ENCODE results near the gene ZSCAN22. TPM values are rescaled to one million over a fixed set of nuclear protein-coding genes. Genes with fewer than 3 reads are reported as not detected.

Gene ZSCAN22
- total RNA-seq, 2 experiments from 2014 or later = 4.3 to 5.0 TPM

DNA sequence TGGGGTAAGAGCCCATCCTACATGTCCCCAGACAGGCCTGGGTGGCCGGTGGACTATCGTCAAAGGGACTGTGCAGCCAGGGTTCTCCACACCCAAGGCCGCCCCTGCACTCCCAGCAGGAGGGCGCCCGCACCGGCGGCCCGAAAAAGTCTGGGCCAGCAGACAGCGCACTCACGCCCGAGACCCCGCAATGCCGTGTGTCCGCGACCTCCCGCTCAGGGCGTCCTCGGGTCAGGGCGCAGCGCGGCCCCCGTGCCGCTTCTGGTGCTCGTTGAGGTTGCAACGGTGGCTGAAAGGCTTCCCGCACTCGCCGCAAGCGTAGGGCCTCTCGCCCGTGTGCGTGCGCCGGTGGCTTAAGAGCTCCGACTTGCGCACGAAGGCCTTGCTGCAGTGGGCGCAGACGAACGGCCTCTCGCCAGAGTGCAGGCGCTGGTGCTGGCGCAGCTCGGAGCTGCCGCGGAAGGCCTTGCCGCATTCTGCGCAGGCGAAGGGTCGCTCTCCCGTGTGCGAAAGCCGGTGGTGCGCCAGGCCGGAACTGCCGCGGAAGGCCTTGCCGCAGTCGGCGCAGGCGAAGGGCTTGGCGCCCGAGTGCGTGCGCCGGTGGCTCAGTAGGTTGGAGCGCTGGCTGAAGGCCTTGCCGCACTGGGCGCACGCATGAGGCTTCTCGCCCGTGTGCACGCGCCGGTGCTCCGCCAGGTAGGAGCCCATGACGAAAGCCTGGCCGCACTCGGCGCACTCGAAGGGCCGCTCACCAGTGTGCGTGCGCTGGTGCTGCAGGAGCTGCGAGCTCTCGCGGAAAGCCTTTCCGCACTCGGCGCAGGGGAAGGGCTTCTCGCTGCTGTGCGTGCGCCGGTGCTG is 29.3 kb downstream of the ZSCAN22 start:
- H3K27ac Mint-ChIP-seq = peak overlapping the region; percentile 25
- peaks cover 13% of the 10 kb centered on the region for H3K36me3 Mint-ChIP-seq (ENCODE audit: low read depth)
- DNase-seq = peak; percentile 41
- ChIA-PET POLR2A (interaction anchor here (0.5 to 0.7 kb wide), 2 partner anchors 8 to 58 kb away, joined by 3 read pairs; no protein-coding TSS in a partner anchor), CTCF (interaction anchor here (1.1 to 1.2 kb wide), 2 partner anchors 17 to 164 kb away, joined by 3 read pairs; partner anchors contain the start of gene ZBTB45)
- H3K4me1 Mint-ChIP-seq = peaks cover 22% of the 10 kb centered on the region
- H3K9me3 Mint-ChIP-seq = no peaks in the 10 kb centered on the region
- peak overlapping the region; percentile 32 for H3K4me3 Mint-ChIP-seq
- H3K27me3 Mint-ChIP-seq = no peaks in the 10 kb centered on the region

DNA sequence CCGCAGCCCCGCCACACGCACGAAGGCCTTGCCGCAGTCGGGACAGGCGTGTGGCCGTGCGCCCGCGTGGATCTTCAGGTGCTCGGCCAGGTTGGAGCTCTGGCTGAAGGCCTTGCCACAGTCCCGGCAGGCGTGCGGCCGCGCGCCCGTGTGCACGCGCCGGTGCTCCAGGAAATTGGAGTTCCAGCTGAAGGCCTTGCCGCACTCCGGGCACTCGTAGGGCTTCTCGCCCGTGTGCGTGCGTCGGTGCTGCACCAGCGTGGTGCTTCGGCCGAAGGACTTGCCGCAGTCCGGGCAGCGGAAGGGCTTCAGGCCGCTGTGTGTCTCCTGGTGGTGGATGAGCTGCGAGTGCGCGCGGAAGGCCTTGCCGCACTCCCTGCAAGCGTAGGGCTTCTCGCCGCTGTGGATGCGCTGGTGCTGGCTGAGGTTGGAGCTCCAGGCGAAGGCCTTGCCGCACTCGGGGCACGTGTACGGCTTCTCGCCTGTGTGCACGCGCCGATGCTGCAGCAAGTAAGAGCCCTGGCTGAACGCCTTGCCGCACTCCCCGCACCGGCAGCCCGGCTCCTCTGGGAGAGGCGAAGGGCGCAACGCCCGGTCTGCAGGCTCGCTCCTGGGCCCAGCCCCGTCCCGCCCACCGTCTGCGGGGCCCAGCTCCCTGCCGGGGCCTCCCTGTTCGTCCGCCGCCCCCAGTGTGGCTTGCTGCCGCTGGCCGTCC is 30.1 kb downstream of the ZSCAN22 start:
- CTCF ChIA-PET = interaction anchor here (1.2 kb wide), 1 partner anchor 163 kb away, joined by 3 read pairs; the partner anchor contains the start of gene ZBTB45
- no peaks in the 10 kb centered on the region for H3K27me3 Mint-ChIP-seq

DNA sequence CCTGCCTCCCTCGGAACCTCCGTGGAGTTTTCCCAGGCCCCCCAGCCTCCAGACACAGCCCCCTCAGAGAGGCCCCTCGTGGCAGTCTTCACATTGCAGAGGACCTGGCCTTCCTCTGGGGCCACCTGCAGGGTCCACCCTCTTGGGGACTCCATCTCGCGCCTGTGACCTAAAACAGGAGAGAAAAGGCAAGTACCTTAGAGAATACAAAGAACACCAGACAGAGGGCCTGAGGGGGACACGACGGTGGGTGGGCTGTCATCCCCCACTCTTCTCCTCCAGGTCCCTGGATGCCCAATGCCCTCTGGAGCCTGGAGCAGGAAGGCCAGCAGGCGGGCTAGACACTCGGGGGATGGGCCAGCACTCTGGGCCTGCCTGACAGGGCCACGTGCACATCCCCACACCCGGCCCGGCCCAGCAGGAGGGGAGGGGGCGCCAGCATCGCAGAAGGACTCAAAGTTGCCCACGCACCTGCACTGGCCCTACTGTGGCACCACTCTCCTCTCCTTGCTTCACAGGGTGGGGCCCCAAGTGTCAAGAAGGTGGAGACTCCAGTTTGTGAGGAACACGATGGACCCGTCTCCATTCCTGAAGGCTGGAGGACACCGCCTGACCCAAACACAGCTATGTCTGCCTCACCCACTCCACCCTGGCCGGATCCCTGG is 30.8 kb downstream of the ZSCAN22 start:
- Mint-ChIP-seq H3K4me3 (no peak overlapping the region), H3K9me3 (no peaks in the 10 kb centered on the region), H3K4me1 (peaks cover 28% of the 10 kb centered on the region), H3K27ac (no peak overlapping the region), H3K27me3 (no peaks in the 10 kb centered on the region), H3K36me3 (ENCODE audit: low read depth) (peaks cover 11% of the 10 kb centered on the region)
- DNase-seq = no peak
- ChIA-PET CTCF (no interaction called here), POLR2A (interaction anchor here (0.6 kb wide), 1 partner anchor 126 kb away, joined by 3 read pairs; no protein-coding TSS in a partner anchor)

More for the DNA sequence above, 30.1 kb downstream of the ZSCAN22 start:
- no peak overlapping the region for H3K4me3 Mint-ChIP-seq
- POLR2A ChIA-PET = interaction anchor here (0.6 kb wide), 1 partner anchor 126 kb away, joined by 3 read pairs; no protein-coding TSS in a partner anchor
- peak overlapping the region; percentile 25 for H3K27ac Mint-ChIP-seq
- H3K36me3 Mint-ChIP-seq (ENCODE audit: low read depth) = peaks cover 14% of the 10 kb centered on the region
- no peak for DNase-seq
- no peaks in the 10 kb centered on the region for H3K9me3 Mint-ChIP-seq
- peaks cover 25% of the 10 kb centered on the region for H3K4me1 Mint-ChIP-seq

DNA sequence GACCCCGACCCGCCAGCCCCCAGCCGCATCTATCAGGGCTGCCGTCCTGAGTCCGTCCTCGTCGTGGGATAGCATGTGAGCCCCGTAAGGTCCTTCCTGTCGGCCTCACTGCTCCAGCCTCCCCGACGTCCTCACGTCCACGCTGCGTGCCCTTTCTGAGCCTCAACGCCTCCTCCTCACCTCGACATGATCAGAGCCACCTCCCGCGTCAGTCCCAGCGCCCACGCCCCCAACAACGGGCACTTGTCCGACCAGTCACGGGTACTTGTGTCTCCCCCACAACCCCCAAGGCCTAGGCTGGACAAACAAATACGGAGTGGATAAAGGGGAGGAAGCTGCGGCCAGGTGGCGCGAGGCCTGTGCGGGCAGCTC is 35.1 kb downstream of the ZSCAN22 start:
- ChIA-PET CTCF (interaction anchor here (1.0 to 1.6 kb wide), 3 partner anchors 15 to 152 kb away, joined by 3 to 5 read pairs (median 3); no protein-coding TSS in a partner anchor), POLR2A (no interaction called here)
- no peaks in the 10 kb centered on the region for H3K27me3 Mint-ChIP-seq
- H3K9me3 Mint-ChIP-seq = no peaks in the 10 kb centered on the region
- H3K36me3 Mint-ChIP-seq (ENCODE audit: low read depth) = peaks cover 4% of the 10 kb centered on the region
- peak overlapping the region; percentile 87 for H3K27ac Mint-ChIP-seq
- H3K4me3 Mint-ChIP-seq = peak overlapping the region; percentile 87
- DNase-seq = peak; percentile 33
- H3K4me1 Mint-ChIP-seq = peaks cover 16% of the 10 kb centered on the region

DNA sequence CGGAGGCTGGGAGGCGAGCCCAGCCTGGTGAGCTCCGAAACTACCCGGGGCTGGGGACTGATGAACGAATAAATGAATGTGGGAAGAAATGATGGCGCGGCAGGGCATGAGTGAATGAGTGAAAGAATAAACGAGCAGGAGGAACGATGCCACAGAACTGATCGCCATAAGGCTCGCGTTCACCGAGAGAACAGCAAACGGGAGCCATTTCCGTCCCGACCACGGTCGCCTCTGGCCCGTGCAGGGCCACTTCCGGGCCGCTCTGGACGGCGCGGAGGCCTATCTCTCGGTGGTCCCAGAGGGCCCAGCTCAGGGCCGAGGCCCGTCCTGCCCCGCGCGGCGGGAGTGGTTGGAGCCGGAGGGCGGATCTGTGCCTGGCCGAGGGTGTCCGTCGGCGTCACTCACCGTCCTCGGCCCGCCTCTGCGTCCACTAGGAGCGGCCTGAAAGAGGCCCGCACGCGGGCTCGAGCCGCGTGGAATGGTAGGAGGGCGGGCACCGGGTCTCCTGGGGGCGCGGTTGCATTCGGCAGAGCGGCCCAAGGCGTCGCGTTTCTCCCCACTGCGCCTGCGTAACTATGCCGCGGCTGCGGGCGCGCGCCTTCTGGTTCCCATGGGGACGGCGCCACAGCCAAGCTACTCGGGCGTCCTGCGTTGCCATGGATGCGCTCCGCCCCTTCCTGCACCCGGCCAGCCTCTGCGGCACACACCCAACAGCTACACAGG is 35.6 kb downstream of the ZSCAN22 start, which contains the start of gene ZNF497:
Gene ZNF497 (minus strand): TSS at position 480 of the 723 bp plus-strand sequence. CDS start 5,116 bp downstream, outside the sequence.
- H3K36me3 Mint-ChIP-seq (ENCODE audit: low read depth) = peaks cover 4% of the 10 kb centered on the region
- peak within 1 kb of the TSS; percentile 87 for H3K27ac Mint-ChIP-seq
- H3K9me3 Mint-ChIP-seq = no peaks in the 10 kb centered on the region
- ChIA-PET POLR2A (no interaction called here), CTCF (interaction anchor here (1.0 to 2.1 kb wide), 8 partner anchors 11 to 219 kb away, joined by 3 to 7 read pairs (median 4); no protein-coding TSS in a partner anchor)
- DNase-seq = peak; percentile 97
- no peaks in the 10 kb centered on the region for H3K27me3 Mint-ChIP-seq
- peak within 1 kb of the TSS; percentile 87 for H3K4me3 Mint-ChIP-seq
- peaks cover 16% of the 10 kb centered on the region for H3K4me1 Mint-ChIP-seq

DNA sequence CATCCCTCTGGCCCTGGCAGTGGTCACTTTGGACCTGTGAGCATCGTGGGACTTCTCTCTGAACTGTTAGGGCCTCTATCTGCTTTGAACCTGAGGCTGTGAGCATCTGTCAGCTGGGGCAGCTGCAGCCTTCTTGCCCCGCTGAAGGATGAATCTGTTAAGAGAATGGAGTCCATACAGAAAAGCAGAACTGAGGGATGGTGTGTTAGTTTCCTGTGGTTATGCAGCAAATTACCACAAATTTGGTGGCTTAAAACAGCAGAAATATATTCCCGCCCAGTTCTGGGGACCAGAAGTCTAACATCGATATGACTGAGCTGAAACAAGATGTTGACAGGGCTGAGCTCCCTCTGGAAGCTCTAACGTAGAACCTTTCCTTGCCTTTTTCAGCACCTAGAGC is 37.4 kb downstream of the ZSCAN22 start:
- DNase-seq = no peak
- POLR2A ChIA-PET = no interaction called here
- Mint-ChIP-seq H3K4me3 (no peak overlapping the region), H3K36me3 (ENCODE audit: low read depth) (peaks cover 2% of the 10 kb centered on the region), H3K4me1 (peaks cover 13% of the 10 kb centered on the region), H3K9me3 (no peaks in the 10 kb centered on the region), H3K27me3 (no peaks in the 10 kb centered on the region), H3K27ac (no peak overlapping the region)
- CTCF ChIA-PET = interaction anchor here (0.9 to 2.1 kb wide), 4 partner anchors 14 to 44 kb away, joined by 3 to 7 read pairs (median 3); partner anchors contain the start of gene ZNF584

DNA sequence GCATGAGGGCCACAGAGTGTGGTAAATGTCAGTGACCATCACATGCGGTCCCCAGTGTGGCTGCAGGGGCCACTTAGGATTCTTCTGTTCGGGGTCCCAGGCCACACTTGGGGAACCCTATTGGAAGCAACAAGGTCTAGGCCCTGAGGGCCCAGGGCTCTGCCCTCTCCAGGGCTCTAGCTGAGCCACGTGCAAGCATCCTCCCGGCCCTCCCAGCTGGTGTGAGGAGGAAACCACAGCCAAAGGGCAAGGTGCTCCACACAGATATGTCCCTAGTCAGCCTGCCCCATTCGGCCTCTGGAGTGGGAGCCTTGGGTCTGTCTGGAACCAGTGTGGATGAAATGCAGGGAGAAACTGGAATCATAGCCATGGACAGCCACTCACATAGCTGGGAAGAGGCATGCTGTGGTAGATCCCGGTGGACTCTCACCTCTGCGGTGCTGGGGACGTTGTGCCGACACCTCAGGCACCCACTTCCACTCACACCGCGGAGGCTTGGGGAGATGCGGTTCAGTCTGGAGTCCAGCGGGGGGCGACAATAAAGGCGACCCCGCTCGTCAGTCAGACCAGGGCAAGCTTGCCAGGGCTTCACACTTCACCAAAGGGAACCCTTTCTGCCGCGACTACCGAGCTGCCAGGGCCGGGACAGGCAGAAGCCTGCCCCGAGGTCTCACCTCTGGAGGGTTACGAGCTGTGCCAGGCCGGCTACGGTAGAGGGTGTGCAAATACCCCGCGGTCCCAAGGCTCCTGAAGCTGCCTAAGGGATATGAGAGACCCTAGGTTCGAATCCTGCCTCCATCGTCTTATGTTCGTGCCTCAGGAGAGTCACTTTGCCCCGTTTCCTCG is 40.0 kb downstream of the ZSCAN22 start:
- Mint-ChIP-seq H3K27ac (no peak overlapping the region), H3K4me3 (no peak overlapping the region), H3K36me3 (ENCODE audit: low read depth) (peaks cover under 1% of the 10 kb centered on the region), H3K27me3 (no peaks in the 10 kb centered on the region), H3K4me1 (peaks cover 11% of the 10 kb centered on the region), H3K9me3 (no peaks in the 10 kb centered on the region)
- POLR2A ChIA-PET = no interaction called here
- CTCF ChIA-PET = interaction anchor here (0.6 kb wide), 2 partner anchors 181 to 221 kb away, joined by 4 to 5 read pairs; no protein-coding TSS in a partner anchor
- DNase-seq = no peak

DNA sequence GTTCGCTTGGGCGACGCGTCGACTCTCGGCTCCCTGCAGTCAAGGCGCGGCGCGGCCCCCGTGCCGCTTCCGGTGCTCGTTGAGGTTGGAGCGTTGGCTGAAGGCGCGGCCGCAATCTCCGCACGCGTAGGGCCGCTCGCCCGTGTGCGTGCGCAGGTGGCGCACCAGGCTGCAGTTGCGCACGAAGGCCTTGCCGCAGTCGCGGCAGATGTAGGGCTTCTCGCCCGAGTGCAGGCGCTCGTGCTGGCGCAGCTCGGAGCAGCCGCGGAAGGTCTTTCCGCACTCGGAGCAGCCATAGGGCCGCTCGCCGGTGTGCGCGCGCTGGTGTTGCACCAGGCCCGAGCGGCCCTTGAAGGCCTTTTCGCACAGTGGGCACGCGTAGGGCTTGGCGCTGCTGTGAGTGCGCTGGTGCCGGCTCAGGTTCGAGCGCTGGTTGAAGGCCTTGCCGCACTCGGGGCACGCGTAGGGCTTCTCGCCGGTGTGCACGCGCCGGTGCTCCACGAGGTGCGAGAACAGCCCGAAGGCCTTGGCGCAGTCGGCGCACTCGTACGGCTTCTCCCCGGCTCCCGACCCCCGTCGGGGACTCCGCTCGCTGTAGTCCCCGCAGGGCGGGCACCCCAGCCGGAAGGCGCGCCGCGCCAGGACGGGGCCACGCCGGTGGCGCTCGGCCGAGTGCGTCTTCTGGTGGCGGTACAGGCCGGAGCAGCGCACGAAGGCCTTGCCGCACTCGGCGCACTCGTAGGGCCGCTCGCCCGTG is 41.1 kb downstream of the ZSCAN22 start:
- H3K4me1 Mint-ChIP-seq = peaks cover 4% of the 10 kb centered on the region
- H3K27ac Mint-ChIP-seq = no peak overlapping the region
- DNase-seq = no peak
- no peaks in the 10 kb centered on the region for H3K9me3 Mint-ChIP-seq
- H3K36me3 Mint-ChIP-seq (ENCODE audit: low read depth) = no peaks in the 10 kb centered on the region
- H3K4me3 Mint-ChIP-seq = no peak overlapping the region
- H3K27me3 Mint-ChIP-seq = no peaks in the 10 kb centered on the region
- ChIA-PET POLR2A (no interaction called here), CTCF (no interaction called here)

DNA sequence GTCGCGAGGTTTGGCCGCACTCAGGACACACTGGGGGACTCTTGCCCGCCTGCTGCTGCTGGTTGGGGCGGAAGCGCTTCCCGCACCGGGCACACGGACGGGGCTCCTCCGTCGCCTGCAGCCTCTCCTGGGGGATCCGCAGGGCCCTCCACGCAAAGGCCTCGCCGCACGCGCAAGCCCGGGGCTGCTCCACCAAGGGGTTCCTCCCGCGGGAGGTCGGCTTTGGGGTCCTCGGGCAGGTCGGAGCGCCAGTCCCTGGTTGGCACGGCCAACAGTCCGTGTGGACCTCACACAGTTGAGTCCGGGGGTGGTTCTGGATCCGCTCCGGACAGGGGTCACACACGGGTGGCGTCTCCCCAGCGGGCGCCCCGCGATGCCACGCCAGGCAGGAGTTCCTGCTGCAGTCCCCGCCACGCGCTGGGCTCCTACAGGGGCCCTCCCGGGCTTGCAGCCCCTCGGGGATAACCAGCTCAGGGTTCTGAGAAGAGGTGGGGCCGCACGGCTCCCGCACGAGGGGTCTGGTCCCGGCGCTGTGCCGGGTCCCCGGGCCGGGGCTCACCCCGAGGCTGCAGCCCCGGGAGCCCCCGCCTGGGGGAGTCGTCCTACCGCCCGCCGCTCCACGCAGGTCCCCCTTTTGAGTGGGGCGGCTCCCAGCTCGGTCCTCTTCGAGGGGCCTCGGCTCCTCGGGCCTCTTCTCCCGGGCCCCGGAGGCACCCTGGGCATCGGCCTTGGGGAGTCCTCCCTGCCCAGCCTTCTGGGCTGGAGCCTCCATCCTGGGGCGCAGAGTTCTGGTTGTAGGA is 42.0 kb downstream of the ZSCAN22 start:
- Mint-ChIP-seq H3K27me3 (no peaks in the 10 kb centered on the region), H3K36me3 (ENCODE audit: low read depth) (no peaks in the 10 kb centered on the region), H3K4me1 (peaks cover 2% of the 10 kb centered on the region), H3K27ac (no peak overlapping the region), H3K4me3 (no peak overlapping the region), H3K9me3 (no peaks in the 10 kb centered on the region)
- ChIA-PET CTCF (no interaction called here), POLR2A (no interaction called here)
- DNase-seq = no peak

DNA sequence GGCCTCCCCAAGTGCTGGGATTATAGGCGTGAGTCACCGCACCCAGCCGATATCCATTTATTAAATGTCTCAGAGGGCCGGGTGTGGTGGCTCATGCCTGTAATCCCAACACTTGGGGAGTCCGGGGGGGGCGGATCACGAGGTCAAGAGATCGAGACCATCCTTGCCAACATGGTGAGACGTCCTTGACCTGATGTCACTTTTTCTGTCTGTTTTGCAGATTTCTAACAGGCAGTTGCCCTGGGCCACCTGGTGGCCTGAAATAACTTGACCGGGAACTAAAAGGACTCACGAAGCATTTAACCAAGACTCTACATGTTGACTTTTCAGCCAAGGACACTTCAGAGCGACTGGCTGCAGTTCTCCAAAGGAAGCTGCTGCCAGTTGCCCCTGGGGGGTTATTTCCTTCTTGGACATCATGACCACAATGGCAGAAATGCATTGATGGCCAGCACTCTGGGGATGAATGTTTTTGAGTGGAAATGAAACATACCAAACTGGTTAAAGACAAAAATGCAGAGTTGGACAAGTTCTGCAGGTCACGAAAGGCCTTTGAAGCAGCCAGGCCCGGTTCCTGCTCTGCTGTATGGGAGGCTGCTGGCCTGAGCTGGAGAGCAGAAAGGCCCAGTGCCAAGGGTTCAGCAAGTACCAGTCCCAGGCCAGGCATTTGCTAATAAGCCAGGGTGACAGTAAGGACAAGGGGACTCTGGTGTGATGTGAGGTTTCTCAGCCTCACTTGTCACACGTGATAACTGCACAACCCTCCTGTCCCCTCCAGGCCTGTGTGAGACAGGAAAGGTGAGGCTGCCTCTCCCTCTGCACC is 45.7 kb downstream of the ZSCAN22 start:
- no peaks in the 10 kb centered on the region for H3K36me3 Mint-ChIP-seq (ENCODE audit: low read depth)
- no peak for DNase-seq
- H3K4me3 Mint-ChIP-seq = no peak overlapping the region
- no peaks in the 10 kb centered on the region for H3K27me3 Mint-ChIP-seq
- ChIA-PET CTCF (interaction anchor here (0.9 to 1.8 kb wide), 3 partner anchors 9 to 147 kb away, joined by 3 to 7 read pairs (median 3); partner anchors contain the start of genes ZBTB45 and ZNF497), POLR2A (no interaction called here)
- no peaks in the 10 kb centered on the region for H3K4me1 Mint-ChIP-seq
- no peak overlapping the region for H3K27ac Mint-ChIP-seq
- no peaks in the 10 kb centered on the region for H3K9me3 Mint-ChIP-seq

Data from activated CD4-positive, alpha-beta T cell treated with anti-CD3 and anti-CD28 coated beads, Interleukin-2, amount 10 ng/mL, durations not matched to agents 7 days and 5 days (primary cell).